HG03196 (cell line): ENCODE data around the gene STX5.
"Not testable (repeated sequence)": the region's sequence is repeated elsewhere in the genome, so short reads cannot be mapped to it uniquely, and the experiment has no call there.

ENCODE experiments used
- ATAC-seq: cut with Tn5 transposase; IDR thresholded peaks from one replicate; pipeline ENCODE4 v1.9.1; 2021; ENCODE audit not compliant: unreplicated experiment

STX5 gene

GRCh38 chr11:62831520-62832335 lies at the start of gene STX5:
Gene STX5, minus strand, starts transcription at chr11:62832051. Its CDS starts 808 bp downstream, at chr11:62831243.
- ATAC-seq: peak; percentile 75

- peak; percentile 72 for ATAC-seq
These were observed 49.1 kb upstream of the STX5 start, which contains the start of gene SLC3A2 for GRCh38 chr11:62880803-62881578. Gene SLC3A2, plus strand, starts transcription at chr11:62880896. Its CDS starts 128 bp downstream, at chr11:62881024.

GRCh38 chr11:62880231-62880802 lies 48.5 kb upstream of the STX5 start:
- peak; percentile 13 for ATAC-seq

- no peak for ATAC-seq
These were observed 47.6 kb upstream of the STX5 start for GRCh38 chr11:62879235-62879978.

- no peak for ATAC-seq
These were observed 44.9 kb upstream of the STX5 start for GRCh38 chr11:62876712-62877111.

GRCh38 chr11:62875698-62876478 lies 44.0 kb upstream of the STX5 start:
- ATAC-seq: no peak

GRCh38 chr11:62874851-62875250 lies 43.0 kb upstream of the STX5 start:
- ATAC-seq: no peak

- ATAC-seq: no peak
These were observed 33.8 kb upstream of the STX5 start for GRCh38 chr11:62865635-62866034.

GRCh38 chr11:62863687-62864335 lies 32.0 kb upstream of the STX5 start:
- ATAC-seq: no peak

GRCh38 chr11:62861564-62862192 lies 29.8 kb upstream of the STX5 start:
- ATAC-seq: not testable (repeated sequence)

GRCh38 chr11:62860835-62861563 lies 29.1 kb upstream of the STX5 start:
- no peak for ATAC-seq

- ATAC-seq: not testable (repeated sequence)
These were observed 27.4 kb upstream of the STX5 start for GRCh38 chr11:62859281-62859703.

- ATAC-seq: no peak
These were observed 26.4 kb upstream of the STX5 start for GRCh38 chr11:62858201-62858600.

GRCh38 chr11:62857541-62857982 lies 25.7 kb upstream of the STX5 start:
- no peak for ATAC-seq

- peak; percentile 6 for ATAC-seq
These were observed 24.6 kb upstream of the STX5 start for GRCh38 chr11:62856333-62856895.

- ATAC-seq: peak; percentile 87
These were observed 23.9 kb upstream of the STX5 start for GRCh38 chr11:62855571-62856332.

- ATAC-seq: no peak
These were observed 23.1 kb upstream of the STX5 start for GRCh38 chr11:62854825-62855570.
